OCI-M2 (cell line): ENCODE data around the gene DENND1B.

Experiments used
- DNase-seq: peaks from one replicate; lab custom pipeline; 2025; ENCODE audit not compliant: unreplicated experiment; lab: John Stamatoyannopoulos, UW

Gene DENND1B

DNA sequence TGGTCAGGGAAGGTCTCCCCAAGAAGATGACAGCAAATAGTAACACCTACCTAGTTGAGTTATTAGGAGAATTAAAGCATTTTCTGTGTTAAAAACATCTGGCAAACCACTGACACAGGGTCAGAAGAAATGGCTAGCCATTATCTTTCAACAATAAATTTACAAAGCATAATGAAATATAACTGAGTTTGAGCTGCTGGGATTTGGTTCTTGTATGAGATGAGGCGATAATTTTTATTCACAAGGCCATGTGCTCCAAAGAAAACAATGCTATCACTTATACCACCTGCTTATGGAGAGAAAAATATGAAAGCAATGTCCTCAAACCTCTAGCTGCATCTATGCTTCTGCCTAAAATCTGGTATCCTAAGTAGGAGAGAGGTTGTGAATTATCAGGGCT, 304.9 kb downstream of the DENND1B start:
- DNase-seq: no peak

DNA sequence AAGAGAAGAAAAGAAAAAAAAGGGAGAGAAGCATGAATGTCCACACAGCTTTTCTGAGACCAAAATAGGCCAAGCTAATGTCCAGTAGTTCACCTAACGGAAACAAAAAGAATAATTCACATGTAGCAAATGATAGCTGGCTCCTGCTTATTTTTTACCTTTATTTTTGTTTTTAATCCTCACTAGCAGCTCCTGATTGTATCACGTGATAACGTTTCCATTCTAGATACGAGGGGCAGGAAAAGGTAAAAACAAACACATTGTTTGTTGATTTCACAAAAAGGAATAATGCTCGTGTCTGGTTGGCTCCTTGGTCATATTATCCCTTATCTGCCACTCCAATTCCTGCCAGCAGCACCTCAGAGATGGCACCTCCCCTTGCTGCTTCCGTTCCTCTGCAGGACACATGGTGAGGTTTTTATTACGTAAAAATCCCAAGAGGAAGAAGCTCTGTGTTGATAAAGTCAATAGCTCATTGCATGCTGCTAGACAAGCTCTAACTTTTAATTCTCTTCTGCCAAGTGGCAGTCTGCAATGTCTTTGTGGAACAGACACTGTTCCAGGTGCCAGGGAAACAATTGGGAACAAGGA, 305.6 kb downstream of the DENND1B start:
- no peak for DNase-seq

DNA sequence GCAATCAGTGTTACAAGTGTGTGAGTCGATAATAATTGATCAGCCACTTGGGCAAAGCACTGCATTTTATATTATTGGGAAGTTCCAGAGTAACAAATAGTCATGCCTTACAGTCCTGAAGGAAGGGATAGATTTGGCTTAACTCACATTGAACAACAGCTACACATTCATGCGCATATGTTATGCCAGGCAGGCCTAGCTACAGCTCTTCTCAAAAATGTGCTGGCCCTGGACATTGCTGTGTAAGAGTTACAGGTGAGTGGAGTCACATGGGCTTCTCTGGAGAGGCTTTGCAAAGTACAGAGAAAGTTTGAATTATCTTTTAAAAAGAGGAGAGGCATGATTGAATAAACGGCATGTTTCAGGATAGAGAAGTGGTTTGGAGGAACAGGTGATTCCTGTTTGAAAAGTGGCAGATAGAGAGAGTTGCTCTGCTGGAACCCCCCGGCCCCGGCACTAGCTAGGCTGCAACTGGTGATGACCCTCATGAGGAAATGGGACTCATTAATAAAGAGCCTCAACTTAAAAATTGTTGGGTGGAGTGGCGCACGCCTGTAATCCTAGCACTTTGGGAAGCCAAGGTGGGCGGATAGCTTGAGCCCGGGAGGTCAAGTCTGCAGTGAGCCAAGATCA, 306.6 kb downstream of the DENND1B start:
- no peak for DNase-seq

DNA sequence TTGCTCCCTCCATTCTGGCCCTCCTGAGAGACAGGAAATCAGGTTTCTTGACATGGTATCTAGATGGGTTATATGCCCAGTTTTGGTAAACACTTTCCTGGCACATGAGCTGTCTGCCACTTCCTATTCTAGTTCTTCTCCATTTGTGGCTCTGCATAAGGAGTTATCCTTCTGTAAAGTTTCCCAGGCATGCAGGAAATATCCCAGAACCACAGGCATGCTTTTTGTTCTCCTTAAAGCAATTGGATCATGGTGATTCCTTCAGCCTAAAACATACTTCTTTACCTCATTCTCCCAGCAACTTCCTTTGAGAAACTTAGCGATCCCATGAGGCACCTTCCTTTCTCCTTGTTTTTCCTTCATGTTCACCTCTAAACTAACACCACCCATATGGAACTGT, 307.4 kb downstream of the DENND1B start:
- DNase-seq: no peak

DNA sequence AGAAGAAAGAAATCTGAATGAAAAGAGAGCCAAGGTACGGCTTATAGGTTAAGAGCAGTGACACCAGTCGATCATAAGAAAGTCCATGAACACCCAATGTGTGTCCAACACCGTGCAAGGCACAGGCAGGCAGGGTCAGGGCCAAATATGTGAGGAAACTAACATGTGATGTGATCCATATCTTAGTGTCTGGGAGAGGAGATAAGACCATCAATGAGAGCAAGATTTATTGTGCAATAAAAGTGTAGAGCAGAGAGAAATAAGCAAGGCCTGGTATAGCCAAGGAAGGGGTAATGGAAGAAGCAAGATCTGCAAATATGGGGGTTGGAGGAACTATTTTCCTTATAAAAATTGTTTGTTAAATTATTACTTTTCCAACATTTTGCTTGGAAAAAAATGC, 308.5 kb downstream of the DENND1B start:
- no peak for DNase-seq

DNA sequence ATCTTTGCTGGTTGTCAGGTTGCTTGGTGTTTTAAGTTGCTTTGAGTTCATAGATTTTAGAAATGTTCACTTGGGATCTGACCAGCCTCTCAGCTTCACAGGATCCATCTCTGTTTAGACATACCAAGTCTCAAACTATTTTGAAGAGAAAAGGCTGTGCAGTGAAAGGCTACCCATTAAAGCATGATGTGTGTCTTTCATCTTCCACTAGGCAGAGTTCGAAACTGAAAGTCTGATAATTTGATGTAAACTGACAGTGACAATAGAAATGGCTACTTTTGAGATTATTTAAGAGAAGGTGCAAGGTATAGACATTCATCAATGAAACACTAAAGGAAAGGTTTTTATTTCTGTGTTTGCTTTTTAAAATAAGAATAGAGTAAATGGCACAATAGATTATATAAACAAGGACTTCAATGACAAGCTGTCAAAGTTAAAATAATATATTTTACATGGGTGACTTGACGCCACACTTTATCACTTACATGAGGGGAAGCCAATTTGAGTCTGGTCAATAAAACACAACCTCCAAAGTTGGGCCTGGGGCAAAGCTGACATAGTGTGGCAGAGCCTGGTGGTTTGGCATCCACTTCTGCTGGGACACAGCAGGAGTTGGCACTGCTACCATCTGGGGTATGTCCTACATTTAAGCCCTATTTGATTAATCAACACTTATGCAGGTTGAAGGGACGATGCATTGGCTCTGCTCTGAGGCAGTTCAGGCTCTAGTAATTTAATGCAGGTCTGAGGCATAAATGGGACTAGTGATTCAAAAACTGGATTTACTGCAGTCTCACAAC, 309.6 kb downstream of the DENND1B start:
- DNase-seq: no peak

DNA sequence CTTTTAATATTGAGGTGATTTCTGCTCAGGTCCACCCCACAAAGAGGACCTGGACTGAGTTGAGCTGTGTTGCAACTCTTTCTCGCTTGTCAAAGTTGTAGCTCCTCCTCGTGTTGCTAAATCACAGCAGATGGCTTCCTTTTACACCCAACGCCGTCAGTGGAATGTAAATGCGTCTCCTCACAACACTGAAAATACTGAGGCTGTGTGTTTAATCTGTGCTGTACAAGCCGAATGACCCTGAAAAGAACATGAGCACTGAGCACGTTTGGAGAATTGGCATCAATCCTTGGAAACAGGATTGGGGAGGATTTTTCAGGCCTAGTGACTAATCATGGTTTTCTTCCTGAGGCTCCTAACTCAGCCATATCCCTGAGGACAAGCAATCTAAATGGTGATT, 311.2 kb downstream of the DENND1B start:
- DNase-seq: no peak

DNA sequence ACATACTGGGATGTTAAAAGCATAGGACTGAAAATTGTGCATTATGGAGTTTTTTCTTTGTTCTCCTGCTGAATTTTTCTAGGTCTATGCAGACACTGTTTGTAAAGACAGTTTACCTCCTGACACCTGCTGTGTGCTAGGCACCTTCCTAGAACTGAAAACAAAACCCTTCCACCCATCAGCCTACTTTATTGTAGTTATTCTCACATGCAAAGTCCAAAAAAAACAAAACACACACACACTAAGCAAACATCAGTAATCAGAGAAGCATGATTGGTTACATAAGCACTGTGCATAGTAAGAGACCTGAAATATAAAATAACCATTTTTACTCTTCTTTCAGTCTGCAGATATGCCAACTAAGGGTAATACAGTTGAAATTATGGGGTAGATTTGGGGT, 312.1 kb downstream of the DENND1B start:
- DNase-seq: no peak

DNA sequence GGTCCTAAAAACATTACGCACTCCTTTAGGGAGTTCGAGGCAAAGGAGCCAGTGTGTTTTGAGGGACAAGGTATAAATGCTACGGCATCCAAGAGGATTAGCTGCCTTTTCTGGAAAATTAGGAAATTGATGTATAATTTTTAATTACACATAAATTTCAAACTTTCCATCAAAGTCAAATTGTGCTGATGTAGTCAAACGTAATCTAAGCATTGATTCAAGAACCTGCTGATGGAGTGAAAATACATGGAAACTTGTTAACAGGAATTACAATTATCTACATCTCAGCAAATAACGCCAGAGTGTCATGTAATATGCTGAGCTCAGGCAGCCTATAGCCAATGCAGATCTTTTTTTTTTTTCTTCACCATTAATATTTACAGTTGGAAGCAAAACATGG, 312.7 kb downstream of the DENND1B start:
- DNase-seq: no peak
